Fibroblast of lung (primary cell): ENCODE results near the gene MRPS6. TPM values are rescaled to one million over a fixed set of nuclear protein-coding genes. Genes with fewer than 3 reads are reported as not detected.

ENCODE experiments used
- DNase-seq, 2 donors: peaks; one replicate each; pipeline versions ENCODE4 v3.0.0 to v3.0.0-alpha.2; 2010; ENCODE audit warnings: low read depth in 2 of 2
- H2AFZ ChIP-seq: 2 replicates; pipeline ENCODE4 v1.5.1; 2012; ENCODE audit warnings: low read length, control low read depth, inconsistent platforms
- H3K27ac ChIP-seq: 2 replicates; pipeline ENCODE4 v1.5.1; 2011; ENCODE audit warnings: low read length, control low read depth; ENCODE audit not compliant: insufficient read depth
- H3K27me3 ChIP-seq: 2 replicates; pipeline ENCODE4 v1.5.1; 2011; ENCODE audit warnings: mild to moderate bottlenecking, low read length; ENCODE audit not compliant: control insufficient read depth, insufficient read depth
- H3K36me3 ChIP-seq: 2 replicates; pipeline ENCODE4 v1.5.1; 2011; ENCODE audit warnings: low read length; ENCODE audit not compliant: control insufficient read depth, insufficient read depth
- H3K4me1 ChIP-seq: 2 replicates; pipeline ENCODE4 v1.5.1; 2011; ENCODE audit warnings: low read length; ENCODE audit not compliant: control insufficient read depth, insufficient read depth; ENCODE audit errors: extremely low read depth
- H3K4me2 ChIP-seq: 2 replicates; pipeline ENCODE4 v1.5.1; 2011; ENCODE audit warnings: low read length, control low read depth; ENCODE audit not compliant: insufficient read depth; ENCODE audit errors: extremely low read depth
- H3K4me3 ChIP-seq, 4 experiments: fragments of 200-600 bp in 1 of 4; sonication (generic) in 1 of 4; replicated peaks in 1 of 4; 2 replicates each; pipeline ENCODE4 v1.5.1; 2011 to 2016; ENCODE audit warnings: low read length in 4 of 4, low read depth in 3 of 4, mild to moderate bottlenecking in 3 of 4, control low read depth in 2 of 4, inconsistent platforms in 1 of 4, mixed read lengths in 1 of 4; ENCODE audit not compliant: insufficient read depth in 1 of 4; ENCODE audit errors: control extremely low read depth in 1 of 4
- H3K79me2 ChIP-seq: 2 replicates; pipeline ENCODE4 v1.5.1; 2012; ENCODE audit warnings: mild to moderate bottlenecking, low read length, inconsistent platforms; ENCODE audit not compliant: control insufficient read depth, insufficient read depth
- H3K9ac ChIP-seq: 2 replicates; pipeline ENCODE4 v1.5.1; 2011; ENCODE audit warnings: mild to moderate bottlenecking, low read length, control low read depth; ENCODE audit not compliant: insufficient read depth
- H3K9me3 ChIP-seq: 2 replicates; pipeline ENCODE4 v1.5.1; 2012; ENCODE audit warnings: low read depth, low read length; ENCODE audit not compliant: control insufficient read depth, insufficient read depth
- H4K20me1 ChIP-seq: 2 replicates; pipeline ENCODE4 v1.5.1; 2011; ENCODE audit warnings: low read length; ENCODE audit not compliant: control insufficient read depth, insufficient read depth; ENCODE audit errors: extremely low read depth
- EZH2 ChIP-seq: IDR thresholded peaks from 2 replicates; pipeline ENCODE4 v1.5.1; 2012; ENCODE audit warnings: low read length, control low read depth, mild to moderate bottlenecking; ENCODE audit errors: missing control alignments
- polyA plus RNA-seq, 2 donors: library from polyadenylated mRNA; depleted of rRNA in 1 of 2; stranded (reverse) in 1 of 2; unstranded in 1 of 2; fragments of >200 nt; gene quantifications; 2 replicates each; pipeline ENCODE4 v1.2.1, GENCODE V29; 2011 to 2012; ENCODE audit warnings: missing spikeins in 1 of 2
- total RNA-seq: library from RNA; depleted of rRNA; stranded (reverse); fragments of >200 nt; gene quantifications from 2 replicates; pipeline ENCODE4 v1.2.1, GENCODE V29; 2014
- TF ChIP-seq, protein P1 (sequence below), 2 donors: IDR thresholded peaks in 1 of 2; conservative IDR thresholded peaks in 1 of 2; 1 replicate in 1 of 2; 2 replicates in 1 of 2; pipeline ENCODE4 v1.5.1; 2011 to 2012; ENCODE audit warnings: low read length in 2 of 2, control low read depth in 1 of 2, inconsistent platforms in 1 of 2, low read depth in 1 of 2, mild to moderate bottlenecking in 1 of 2

The MRPS6 gene
- total and polyA plus RNA-seq, 2 donors (not counting 1 experiment from before 2014, with no cell fraction given), result 20.0 to 45.6 TPM

DNA sequence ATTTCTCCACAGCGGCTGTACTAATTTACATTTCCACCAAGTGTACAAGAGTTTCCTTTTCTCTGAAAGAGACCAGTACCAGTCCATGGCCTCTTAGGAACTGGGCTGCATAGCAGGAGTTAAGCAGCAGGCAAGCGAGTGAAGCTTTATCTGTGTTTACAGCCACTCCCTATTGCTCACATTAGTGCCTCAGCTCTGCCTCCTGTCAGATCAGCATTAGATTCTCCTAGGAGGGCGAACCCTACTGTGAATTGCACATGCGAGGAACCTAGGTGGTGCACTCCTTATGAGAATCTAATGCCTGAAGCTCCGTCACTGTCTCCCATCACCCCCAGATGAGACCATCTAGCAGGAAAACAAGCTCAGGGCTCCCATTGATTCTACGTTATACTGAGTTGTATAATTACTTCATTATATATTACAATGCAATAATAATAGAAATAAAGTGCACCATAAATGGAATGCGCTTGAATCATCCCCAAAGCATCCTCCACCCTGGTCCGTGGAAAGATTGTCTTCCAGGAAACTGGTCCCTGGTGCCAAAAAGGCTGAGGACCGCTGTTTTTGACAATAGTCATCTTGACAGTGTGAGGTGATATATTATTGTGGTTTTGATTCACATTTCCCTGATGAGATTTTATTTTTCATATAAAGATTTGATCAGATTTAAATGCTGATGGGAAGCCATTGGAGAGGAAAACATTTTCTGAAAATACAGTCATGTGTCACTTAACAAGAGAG, 45.5 kb upstream of the MRPS6 start:
- H3K79me2 ChIP-seq, result no peaks in the 10 kb centered on the region
- no peak overlapping the region for H3K27ac ChIP-seq
- no peak overlapping the region for H3K9ac ChIP-seq
- H4K20me1 ChIP-seq, result no peaks in the 10 kb centered on the region
- H3K4me2 ChIP-seq, result no peak overlapping the region
- DNase-seq, result peak in 1 of 2 donors; percentile 76
- no peaks in the 10 kb centered on the region for H3K4me1 ChIP-seq
- TF ChIP-seq EZH2, result no peak
- TF ChIP-seq, protein P1, sequence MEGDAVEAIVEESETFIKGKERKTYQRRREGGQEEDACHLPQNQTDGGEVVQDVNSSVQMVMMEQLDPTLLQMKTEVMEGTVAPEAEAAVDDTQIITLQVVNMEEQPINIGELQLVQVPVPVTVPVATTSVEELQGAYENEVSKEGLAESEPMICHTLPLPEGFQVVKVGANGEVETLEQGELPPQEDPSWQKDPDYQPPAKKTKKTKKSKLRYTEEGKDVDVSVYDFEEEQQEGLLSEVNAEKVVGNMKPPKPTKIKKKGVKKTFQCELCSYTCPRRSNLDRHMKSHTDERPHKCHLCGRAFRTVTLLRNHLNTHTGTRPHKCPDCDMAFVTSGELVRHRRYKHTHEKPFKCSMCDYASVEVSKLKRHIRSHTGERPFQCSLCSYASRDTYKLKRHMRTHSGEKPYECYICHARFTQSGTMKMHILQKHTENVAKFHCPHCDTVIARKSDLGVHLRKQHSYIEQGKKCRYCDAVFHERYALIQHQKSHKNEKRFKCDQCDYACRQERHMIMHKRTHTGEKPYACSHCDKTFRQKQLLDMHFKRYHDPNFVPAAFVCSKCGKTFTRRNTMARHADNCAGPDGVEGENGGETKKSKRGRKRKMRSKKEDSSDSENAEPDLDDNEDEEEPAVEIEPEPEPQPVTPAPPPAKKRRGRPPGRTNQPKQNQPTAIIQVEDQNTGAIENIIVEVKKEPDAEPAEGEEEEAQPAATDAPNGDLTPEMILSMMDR (conservative IDR thresholded peaks at IDR 0.05 in 1 of 2, IDR thresholded peaks at IDR 0.05 in 1 of 2; ENCODE audit: low read depth in 1 of 2, low read length in 2 of 2), result no peak
- H3K36me3 ChIP-seq, result no peaks in the 10 kb centered on the region
- H3K9me3 ChIP-seq, result no peaks in the 10 kb centered on the region
- H2AFZ ChIP-seq, result no peak overlapping the region
- no peaks in the 10 kb centered on the region for H3K27me3 ChIP-seq
- no peak overlapping the region for H3K4me3 ChIP-seq

DNA sequence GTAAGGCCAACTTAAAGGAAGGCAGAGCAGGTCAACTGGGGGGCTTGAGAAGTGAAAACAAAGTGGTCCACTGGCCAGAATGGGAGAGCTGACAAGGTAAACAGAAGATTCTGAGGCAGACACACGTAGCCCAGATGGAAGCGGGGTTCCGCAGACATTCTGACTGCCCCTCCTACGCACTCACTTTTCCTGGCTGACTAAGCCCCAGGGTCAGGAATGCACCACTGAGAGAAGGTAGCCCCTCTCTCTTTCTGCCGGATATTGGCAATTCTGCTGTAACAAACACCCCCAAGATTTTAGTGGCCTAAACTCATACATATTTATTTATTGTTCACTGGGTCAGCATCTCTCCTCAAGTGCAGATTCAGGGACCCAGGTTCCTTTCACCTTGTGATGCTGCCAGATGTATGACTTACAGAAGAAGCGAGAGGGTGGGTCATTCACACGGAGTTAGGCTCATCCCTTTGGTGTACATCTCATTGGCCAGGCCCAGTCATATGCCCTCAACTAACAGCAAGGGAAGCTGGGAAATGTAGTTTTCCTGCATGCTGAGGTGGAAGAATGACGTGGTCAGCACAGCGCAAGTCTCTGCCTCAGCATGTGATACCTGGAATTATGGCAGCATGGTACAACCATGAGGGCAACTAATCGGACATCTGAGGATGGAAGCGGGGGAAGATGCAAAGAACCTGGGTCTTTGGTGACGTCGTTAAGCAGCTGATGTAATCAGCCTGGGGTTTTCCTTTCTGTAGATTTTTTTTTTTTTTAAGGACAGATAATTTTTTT, 43.4 kb upstream of the MRPS6 start:
- H3K4me2 ChIP-seq, result peak overlapping the region; percentile 73
- H3K27ac ChIP-seq, result no peak overlapping the region
- peak; percentile 89 for DNase-seq
- H3K9me3 ChIP-seq, result no peaks in the 10 kb centered on the region
- H3K9ac ChIP-seq, result no peak overlapping the region
- no peaks in the 10 kb centered on the region for H3K4me1 ChIP-seq
- no peak for TF ChIP-seq EZH2
- TF ChIP-seq, protein P1 (conservative IDR thresholded peaks at IDR 0.05 in 1 of 2, IDR thresholded peaks at IDR 0.05 in 1 of 2; ENCODE audit: low read depth in 1 of 2, low read length in 2 of 2), result no peak
- no peaks in the 10 kb centered on the region for H3K27me3 ChIP-seq
- H3K36me3 ChIP-seq, result no peaks in the 10 kb centered on the region
- H4K20me1 ChIP-seq, result no peaks in the 10 kb centered on the region
- peak overlapping the region; percentile 69 for H2AFZ ChIP-seq
- H3K4me3 ChIP-seq, result peak overlapping the region in 1 of 4 experiments; percentile 12
- H3K79me2 ChIP-seq, result no peaks in the 10 kb centered on the region

DNA sequence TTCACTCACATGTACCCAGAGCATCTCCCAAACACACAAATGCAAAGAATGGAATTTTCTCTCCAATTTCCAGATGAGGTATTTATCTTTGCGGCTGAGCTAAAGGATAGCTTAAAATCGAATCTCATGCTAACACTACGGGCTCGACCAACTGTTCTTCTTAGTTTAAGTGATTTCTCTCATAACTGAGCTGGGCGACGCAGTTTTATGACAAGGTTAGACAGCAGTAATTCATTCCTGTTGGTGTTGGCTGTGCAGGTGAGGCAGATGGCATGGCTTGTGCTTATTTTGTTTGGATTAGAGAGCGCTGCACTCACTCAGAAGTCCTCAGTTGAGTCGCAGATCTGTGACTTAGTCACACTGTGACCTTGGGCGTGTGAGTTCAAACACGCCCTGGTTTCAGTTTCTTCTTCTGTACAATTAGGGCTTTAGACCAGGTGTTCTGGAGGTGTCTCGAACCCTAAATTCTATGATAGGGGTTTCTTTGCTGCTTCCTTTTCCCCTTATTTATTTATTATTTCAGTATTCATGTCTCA, 41.5 kb upstream of the MRPS6 start:
- no peaks in the 10 kb centered on the region for H3K9me3 ChIP-seq

More for the DNA sequence above, 41.5 kb upstream of the MRPS6 start:
- H2AFZ ChIP-seq, result no peak overlapping the region
- H3K36me3 ChIP-seq, result no peaks in the 10 kb centered on the region
- H3K79me2 ChIP-seq, result no peaks in the 10 kb centered on the region
- no peak overlapping the region for H3K27ac ChIP-seq
- no peaks in the 10 kb centered on the region for H4K20me1 ChIP-seq
- no peak for DNase-seq
- no peak overlapping the region for H3K4me2 ChIP-seq
- H3K4me1 ChIP-seq, result no peaks in the 10 kb centered on the region
- H3K27me3 ChIP-seq, result no peaks in the 10 kb centered on the region
- TF ChIP-seq EZH2, result no peak
- TF ChIP-seq, protein P1 (conservative IDR thresholded peaks at IDR 0.05 in 1 of 2, IDR thresholded peaks at IDR 0.05 in 1 of 2; ENCODE audit: low read depth in 1 of 2, low read length in 2 of 2), result no peak
- no peak overlapping the region for H3K9ac ChIP-seq
- H3K4me3 ChIP-seq, result no peak overlapping the region
